Fibroblast of villous mesenchyme (primary cell): Measurements from ENCODE around the gene CFLAR. TPM values are rescaled to one million over a fixed set of nuclear protein-coding genes. Genes with fewer than 3 reads are reported as not detected.
A peak's percentile ranks its signal among the peaks of the same experiment; 100 is the strongest.

Experiments
- DNase-seq: peaks from one replicate; pipeline ENCODE4 v3.0.0-alpha.2; 2010; ENCODE audit warnings: low read depth
- H3K4me3 ChIP-seq: 2 replicates; pipeline ENCODE4 v1.5.1; 2011; ENCODE audit warnings: low read depth, mild to moderate bottlenecking, low read length
- total RNA-seq: library from RNA; depleted of rRNA; stranded (reverse); fragments of >200 nt; gene quantifications from 2 replicates; pipeline ENCODE4 v1.2.3, GENCODE V29; 2012
- TF ChIP-seq, protein P1 (sequence below): IDR thresholded peaks from 2 replicates; pipeline ENCODE4 v1.5.1; 2012; ENCODE audit warnings: low read depth, mild to moderate bottlenecking, low read length; ENCODE audit not compliant: insufficient read depth

The CFLAR gene
- total RNA-seq, 1 donor: 143 TPM

DNA sequence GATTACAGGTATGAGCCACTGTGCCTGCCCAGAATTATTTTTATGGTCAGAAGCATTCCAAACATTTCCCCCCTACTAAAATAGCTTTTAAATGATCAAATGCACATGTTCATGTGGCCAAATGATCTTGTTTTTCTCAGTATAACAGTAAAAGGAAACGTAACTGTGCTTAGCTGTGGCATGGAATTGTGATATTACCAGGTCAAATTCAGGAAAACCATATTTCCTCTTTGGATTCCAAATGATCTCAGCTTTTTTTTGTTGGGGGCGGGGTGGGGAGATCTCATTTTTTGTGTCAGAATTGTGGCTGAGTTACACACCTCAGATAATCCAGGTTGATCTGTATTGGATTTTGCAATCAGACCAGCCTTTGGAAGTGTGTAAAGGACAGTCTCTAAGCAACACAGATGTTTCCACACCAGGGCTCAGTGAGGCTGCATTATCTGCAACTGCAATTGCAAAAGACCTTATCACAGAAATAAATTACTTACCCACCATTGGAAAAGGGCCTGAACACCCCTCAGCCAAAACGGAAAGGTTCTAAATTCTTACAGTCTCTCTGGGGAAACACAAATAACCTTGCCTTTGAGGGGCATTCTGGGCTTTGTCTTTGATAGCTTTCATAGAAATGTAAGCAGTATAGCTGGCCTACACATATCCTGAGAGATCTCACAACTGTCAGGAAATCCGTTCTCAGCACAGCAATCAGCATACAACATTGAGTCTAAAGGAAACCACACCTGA lies 75.3 kb downstream of the CFLAR start:
- TF ChIP-seq, protein P1, sequence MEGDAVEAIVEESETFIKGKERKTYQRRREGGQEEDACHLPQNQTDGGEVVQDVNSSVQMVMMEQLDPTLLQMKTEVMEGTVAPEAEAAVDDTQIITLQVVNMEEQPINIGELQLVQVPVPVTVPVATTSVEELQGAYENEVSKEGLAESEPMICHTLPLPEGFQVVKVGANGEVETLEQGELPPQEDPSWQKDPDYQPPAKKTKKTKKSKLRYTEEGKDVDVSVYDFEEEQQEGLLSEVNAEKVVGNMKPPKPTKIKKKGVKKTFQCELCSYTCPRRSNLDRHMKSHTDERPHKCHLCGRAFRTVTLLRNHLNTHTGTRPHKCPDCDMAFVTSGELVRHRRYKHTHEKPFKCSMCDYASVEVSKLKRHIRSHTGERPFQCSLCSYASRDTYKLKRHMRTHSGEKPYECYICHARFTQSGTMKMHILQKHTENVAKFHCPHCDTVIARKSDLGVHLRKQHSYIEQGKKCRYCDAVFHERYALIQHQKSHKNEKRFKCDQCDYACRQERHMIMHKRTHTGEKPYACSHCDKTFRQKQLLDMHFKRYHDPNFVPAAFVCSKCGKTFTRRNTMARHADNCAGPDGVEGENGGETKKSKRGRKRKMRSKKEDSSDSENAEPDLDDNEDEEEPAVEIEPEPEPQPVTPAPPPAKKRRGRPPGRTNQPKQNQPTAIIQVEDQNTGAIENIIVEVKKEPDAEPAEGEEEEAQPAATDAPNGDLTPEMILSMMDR: no peak
- peak; percentile 88 for DNase-seq
- H3K4me3 ChIP-seq: no peak overlapping the region

DNA sequence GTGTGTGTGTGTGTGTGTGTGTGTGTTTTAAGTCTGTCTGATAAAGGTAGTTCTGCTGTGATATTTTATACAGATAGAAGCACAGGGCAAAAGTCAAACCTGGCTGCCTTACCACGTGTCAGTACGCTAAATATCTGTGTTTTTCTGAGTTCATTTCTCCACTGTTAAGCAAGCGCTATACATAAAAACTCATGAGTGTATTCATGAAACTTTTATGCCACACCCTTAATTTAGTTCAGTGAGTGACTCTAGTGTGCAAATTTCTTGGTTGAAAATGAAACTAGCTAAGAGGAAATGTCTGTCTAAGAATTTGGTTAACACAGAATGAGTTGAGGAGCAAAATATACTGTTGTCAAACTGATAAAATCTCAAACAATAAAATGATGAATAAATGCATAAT lies 78.1 kb downstream of the CFLAR start:
- no peak overlapping the region for H3K4me3 ChIP-seq
- TF ChIP-seq, protein P1: no peak
- DNase-seq: no peak

DNA sequence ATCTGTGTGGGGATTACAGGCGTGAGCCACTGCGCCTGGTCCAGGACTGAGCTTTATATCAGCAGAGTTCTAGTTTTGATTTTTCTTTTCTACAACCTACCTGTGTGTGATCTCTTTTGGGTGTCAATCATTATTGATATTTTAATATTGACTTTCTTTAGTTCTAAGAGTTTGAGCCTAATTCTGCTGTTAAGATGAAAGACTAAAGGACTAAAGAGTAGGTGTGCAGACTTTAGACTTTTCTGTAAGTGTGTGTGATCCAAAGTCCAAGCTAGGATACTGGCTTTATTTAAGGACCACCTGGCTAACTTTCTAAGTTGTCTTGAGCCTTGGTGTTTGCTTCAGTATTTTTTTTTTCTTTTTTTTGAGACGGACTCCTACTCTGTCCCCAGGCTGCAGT lies 79.4 kb downstream of the CFLAR start:
- no peak for DNase-seq
- TF ChIP-seq, protein P1: no peak
- H3K4me3 ChIP-seq: no peak overlapping the region

DNA sequence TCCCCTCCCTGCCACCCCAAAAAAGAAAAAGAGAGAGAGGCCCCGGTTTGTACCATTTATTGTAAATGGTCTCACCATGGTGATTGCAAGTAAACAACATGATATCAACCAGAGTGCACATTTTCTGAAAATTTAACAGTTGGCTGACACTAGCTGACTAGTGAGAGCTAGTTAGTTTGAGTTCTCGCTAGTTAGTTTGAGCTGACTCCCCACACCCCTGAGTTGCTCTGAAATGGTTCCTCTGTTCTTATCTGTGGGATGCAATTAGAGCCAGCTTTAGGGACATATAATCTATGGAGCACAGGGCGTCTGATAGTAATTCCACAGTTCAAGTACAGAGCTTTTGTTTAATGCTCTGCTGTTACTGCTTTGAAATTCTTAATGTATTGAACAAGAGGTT lies 80.0 kb downstream of the CFLAR start:
- DNase-seq: no peak
- TF ChIP-seq, protein P1: no peak
- H3K4me3 ChIP-seq: no peak overlapping the region

DNA sequence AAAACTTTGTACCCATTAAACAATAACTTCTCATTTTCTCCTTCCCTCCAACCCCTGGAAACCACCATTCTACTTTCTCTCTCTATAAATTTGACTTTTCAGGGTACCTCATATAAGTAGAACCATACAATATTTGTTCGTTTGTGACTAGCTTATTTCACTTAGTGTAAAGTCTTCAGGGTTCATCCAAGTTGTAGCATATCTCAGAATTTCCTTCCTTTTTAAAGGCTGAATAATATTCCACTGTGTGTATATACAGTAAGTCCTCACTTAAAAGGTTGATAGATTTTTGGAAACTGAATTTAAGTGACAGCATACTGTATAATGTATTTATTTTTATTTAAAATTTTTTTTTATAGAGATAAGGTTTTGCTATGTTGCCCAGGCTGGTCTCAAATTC lies 80.8 kb downstream of the CFLAR start:
- DNase-seq: no peak
- no peak overlapping the region for H3K4me3 ChIP-seq
- TF ChIP-seq, protein P1: no peak

DNA sequence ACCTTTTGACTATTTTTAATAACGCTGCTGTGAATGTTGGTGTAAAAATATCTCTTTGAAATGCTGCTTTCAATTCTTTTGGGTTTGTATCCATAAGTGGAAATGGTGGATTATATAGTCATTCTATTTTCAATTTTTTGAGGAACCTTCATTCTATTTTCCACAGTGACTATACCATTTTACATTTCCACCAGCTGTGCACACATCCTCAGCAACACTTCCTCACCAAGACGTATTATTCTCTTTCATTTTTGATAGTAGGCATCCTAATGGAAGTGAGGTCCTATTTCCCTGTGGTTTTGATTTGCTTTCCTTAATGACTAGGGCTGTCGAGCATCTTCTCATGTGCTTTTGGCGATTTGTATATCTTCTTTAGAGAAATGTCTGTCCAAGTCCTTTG lies 81.8 kb downstream of the CFLAR start:
- no peak for DNase-seq
- TF ChIP-seq, protein P1: no peak
- H3K4me3 ChIP-seq: no peak overlapping the region

DNA sequence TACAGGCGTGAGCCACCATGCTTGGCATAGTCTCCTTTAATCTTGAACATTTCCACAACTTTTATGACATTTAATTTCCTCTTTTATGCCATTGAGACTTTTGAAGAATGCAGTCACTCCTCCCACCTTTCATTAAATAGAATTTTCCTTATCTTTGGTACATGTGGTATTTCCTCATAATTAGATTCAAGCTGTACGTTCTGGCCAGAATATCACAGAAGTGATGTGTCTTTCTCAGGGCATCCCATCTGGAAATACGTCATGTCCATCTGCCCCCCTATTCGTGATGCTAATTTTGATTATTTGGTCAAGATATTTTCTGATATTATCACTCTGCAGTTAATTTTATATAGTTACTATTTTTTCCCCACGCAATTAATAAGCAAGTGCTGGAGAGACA lies 83.9 kb downstream of the CFLAR start:
- TF ChIP-seq, protein P1: no peak
- DNase-seq: no peak
- H3K4me3 ChIP-seq: no peak overlapping the region
